Bronchial epithelial cell (primary cell): ENCODE data around the gene PHF2. TPM values are rescaled to one million over a fixed set of nuclear protein-coding genes. Genes with fewer than 3 reads are reported as not detected.

ENCODE experiments used
- DNase-seq: peaks from one replicate; pipeline ENCODE4 v3.0.0-alpha.2; 2010; ENCODE audit warnings: low read depth
- FAIRE-seq: peaks from 2 replicates; lab custom pipeline; 2011; peaks lifted over from hg19 to GRCh38; lab: Jason Lieb, UNC
- H3K27me3 ChIP-seq: 2 replicates; pipeline ENCODE4 v1.5.1; 2011; ENCODE audit warnings: low read length; ENCODE audit not compliant: control insufficient read depth, insufficient read depth
- H3K36me3 ChIP-seq: 2 replicates; pipeline ENCODE4 v1.5.1; 2011; ENCODE audit warnings: low read length; ENCODE audit not compliant: control insufficient read depth, insufficient read depth
- H3K4me3 ChIP-seq: 2 replicates; pipeline ENCODE4 v1.5.1; 2011; ENCODE audit warnings: mild to moderate bottlenecking, low read depth, low read length, control low read depth
- total RNA-seq: library from RNA; depleted of rRNA; stranded (reverse); fragments of >200 nt; gene quantifications from 2 replicates; pipeline ENCODE4 v1.2.1, GENCODE V29; 2014
- TF ChIP-seq, protein P1 (sequence below): IDR thresholded peaks from 2 replicates; pipeline ENCODE4 v1.5.1; 2011; ENCODE audit warnings: mild to moderate bottlenecking, moderate library complexity, low read length, control low read depth, inconsistent platforms; ENCODE audit not compliant: insufficient read depth, severe bottlenecking

PHF2 gene
- total RNA-seq, 1 donor from 2014 or later, result 10.0 TPM

DNA sequence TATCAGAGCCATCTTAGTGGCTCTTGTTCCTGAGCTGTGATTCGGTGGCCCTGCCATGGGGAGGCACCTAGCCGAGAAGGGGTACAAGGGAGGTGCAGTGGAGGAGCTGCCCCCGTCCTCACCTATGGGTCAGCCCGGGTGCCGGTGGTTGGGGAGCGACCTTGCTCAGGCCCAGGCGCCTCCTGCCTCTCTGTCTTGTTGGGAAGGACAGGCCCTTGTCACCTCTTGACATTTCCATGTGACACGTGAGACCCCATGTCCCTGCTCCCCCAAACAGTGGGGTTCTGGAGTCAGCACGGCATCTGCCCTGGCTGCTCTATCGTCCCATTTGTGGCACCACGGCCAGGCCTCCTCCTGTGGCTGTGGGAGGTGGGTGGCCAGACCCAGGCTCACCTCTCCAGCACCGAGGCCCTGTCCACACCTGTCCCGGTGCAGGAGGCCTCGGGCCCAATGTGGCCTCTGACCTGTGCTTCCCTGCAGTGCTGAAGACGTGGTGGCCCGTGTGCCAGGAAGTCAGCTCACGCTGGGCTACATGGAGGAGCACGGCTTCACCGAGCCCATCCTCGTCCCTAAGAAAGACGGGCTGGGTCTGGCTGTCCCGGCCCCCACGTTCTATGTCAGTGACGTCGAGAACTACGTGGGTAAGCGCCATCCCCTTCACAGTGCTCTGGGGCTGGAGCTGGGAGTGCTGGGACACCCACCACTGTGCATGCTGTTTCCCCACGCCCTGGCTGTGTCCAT, 68.9 kb downstream of the PHF2 start:
- TF ChIP-seq, protein P1, sequence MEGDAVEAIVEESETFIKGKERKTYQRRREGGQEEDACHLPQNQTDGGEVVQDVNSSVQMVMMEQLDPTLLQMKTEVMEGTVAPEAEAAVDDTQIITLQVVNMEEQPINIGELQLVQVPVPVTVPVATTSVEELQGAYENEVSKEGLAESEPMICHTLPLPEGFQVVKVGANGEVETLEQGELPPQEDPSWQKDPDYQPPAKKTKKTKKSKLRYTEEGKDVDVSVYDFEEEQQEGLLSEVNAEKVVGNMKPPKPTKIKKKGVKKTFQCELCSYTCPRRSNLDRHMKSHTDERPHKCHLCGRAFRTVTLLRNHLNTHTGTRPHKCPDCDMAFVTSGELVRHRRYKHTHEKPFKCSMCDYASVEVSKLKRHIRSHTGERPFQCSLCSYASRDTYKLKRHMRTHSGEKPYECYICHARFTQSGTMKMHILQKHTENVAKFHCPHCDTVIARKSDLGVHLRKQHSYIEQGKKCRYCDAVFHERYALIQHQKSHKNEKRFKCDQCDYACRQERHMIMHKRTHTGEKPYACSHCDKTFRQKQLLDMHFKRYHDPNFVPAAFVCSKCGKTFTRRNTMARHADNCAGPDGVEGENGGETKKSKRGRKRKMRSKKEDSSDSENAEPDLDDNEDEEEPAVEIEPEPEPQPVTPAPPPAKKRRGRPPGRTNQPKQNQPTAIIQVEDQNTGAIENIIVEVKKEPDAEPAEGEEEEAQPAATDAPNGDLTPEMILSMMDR, result no peak
- H3K36me3 ChIP-seq, result peaks cover 12% of the 10 kb centered on the region
- no peak for FAIRE-seq
- no peak for DNase-seq
- H3K27me3 ChIP-seq, result no peaks in the 10 kb centered on the region
- no peak overlapping the region for H3K4me3 ChIP-seq

DNA sequence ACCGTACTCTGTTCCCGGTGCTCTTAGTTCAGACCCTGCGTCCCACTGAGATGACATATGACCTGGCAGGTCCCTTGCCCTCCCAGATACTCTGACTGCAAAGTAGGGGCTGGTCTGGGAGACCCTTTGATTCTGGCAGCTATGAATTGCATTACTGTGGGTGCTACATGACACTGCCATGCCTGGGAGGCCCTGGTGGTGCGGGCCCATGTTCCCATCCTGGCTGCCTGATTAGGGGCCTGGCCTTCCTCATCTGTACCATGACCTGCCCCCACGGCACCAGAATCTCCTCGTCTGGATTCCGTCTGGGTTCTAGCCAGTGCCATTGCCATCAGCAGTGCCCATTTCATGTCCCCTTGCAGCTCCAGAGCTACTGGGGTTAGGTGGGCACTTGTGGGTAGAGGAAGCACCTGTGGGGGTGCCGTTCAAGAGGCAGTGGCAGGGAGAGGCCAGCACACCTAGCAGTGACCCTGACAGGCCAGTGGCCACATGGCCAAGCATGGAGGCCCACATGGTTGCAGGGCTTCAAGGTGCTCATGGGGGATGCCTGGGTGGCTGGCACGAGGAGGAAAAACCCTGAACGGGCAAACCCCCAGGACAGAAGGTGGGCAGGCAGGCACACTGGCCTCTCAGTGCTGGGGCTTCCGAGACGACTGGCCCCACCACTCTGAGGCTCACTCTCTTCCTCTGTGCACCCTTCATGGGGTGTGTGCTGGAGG, 69.7 kb downstream of the PHF2 start:
- Histone ChIP-seq H3K27me3 (no peaks in the 10 kb centered on the region), H3K36me3 (peaks cover 12% of the 10 kb centered on the region), H3K4me3 (no peak overlapping the region)
- peak; percentile 58 for FAIRE-seq
- DNase-seq, result no peak
- TF ChIP-seq, protein P1, result no peak

DNA sequence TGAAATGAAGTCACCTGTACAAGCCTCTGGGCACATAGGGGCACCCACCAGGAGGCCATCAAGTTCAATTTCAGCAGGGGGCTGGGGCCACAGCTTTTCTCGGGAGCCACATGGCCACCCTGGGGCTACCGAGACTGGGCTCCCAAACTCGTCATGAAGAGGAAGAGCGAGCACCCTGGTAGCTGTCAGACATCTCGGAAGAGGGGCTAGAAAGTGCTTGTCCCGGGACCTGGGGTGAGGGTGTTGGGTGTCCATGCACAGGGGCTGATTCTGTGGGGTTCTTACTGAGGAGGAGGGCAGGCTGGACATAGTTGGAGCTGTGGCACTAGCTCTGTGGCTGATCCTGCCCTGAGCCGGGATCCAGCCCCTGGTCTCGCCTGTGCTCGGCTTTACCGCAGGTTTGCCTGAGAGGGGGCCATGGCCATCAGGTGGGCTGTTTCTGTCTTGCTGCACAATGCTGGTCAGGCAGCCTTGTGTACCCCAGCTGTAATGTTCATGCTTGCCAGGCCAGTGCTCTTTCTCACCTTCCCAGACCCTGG, 70.3 kb downstream of the PHF2 start:
- no peaks in the 10 kb centered on the region for H3K27me3 ChIP-seq
- H3K4me3 ChIP-seq, result no peak overlapping the region
- peaks cover 14% of the 10 kb centered on the region for H3K36me3 ChIP-seq
- FAIRE-seq, result no peak
- DNase-seq, result no peak
- TF ChIP-seq, protein P1, result no peak

DNA sequence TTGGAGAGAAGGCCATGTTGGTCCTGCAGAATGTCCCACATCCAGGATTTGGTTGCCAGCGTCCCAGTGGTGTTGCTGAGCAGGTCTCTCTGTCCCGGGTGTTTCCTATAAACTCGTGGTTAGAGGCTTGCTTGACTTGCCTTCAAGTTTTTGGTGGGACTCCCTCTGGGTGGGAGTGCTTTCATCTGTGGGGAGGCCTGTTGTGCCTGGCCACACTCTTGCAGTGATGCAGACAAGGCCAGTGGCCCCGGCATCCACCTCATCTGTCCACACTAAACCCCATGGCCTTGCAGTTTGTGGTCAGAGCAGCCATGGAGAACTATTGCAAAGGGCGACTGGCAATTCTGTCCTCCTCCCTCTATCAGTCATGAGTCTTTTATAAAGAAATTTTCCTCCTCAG, 71.8 kb downstream of the PHF2 start:
- TF ChIP-seq, protein P1, result no peak
- H3K4me3 ChIP-seq, result no peak overlapping the region
- FAIRE-seq (no peak), DNase-seq (no peak)
- no peaks in the 10 kb centered on the region for H3K27me3 ChIP-seq
- H3K36me3 ChIP-seq, result peaks cover 13% of the 10 kb centered on the region

DNA sequence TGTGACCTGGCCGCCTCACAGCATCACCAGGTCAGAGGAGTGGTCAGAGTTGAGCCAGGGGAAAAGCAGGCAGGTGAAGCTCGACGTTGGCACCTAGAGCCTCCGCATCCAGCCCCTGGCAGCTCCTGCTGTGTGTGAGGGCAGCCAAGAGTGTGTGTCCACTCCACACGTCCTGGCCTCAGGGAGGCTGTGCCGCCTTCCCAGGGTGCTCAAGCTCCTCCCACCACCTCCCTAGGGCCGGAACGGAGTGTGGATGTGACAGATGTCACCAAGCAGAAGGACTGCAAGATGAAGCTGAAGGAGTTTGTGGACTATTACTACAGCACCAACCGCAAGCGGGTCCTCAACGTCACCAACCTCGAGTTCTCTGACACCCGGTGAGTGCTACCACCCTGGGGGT, 72.5 kb downstream of the PHF2 start:
- Histone ChIP-seq H3K27me3 (no peaks in the 10 kb centered on the region), H3K36me3 (peaks cover 12% of the 10 kb centered on the region), H3K4me3 (no peak overlapping the region)
- TF ChIP-seq, protein P1, result no peak
- DNase-seq (no peak), FAIRE-seq (no peak)
